Inflammatory macrophage treated with lipopolysaccharide for 1 hour (primary cell): ENCODE results near the gene IFNLR1.

Experiments
- DNase-seq, 2 donors: peaks; one replicate each; pipeline ENCODE4 v3.0.0-alpha.2; 2020 to 2022

Gene IFNLR1

GRCh38 chr1:24119859-24120756 lies 67.0 kb downstream of the IFNLR1 start:
- DNase-seq, result no peak

GRCh38 chr1:24119489-24119858 lies 67.6 kb downstream of the IFNLR1 start:
- no peak for DNase-seq

- DNase-seq, result no peak
Measured at GRCh38 chr1:24118410-24119242, 68.5 kb downstream of the IFNLR1 start.

GRCh38 chr1:24117722-24118409 lies 69.2 kb downstream of the IFNLR1 start:
- DNase-seq, result no peak

- no peak for DNase-seq
Measured at GRCh38 chr1:24117132-24117531, 70.0 kb downstream of the IFNLR1 start.

- DNase-seq, result no peak
Measured at GRCh38 chr1:24114753-24115152, 72.3 kb downstream of the IFNLR1 start.

GRCh38 chr1:24113641-24114033 lies 73.5 kb downstream of the IFNLR1 start:
- no peak for DNase-seq

- DNase-seq, result peak; percentile 39 to 60
Measured at GRCh38 chr1:24111996-24112779, 74.9 kb downstream of the IFNLR1 start, which contains the start of gene MYOM3. Gene MYOM3, minus strand, starts transcription at chr1:24112135. Its CDS starts 3,499 bp downstream, at chr1:24108636.

- no peak for DNase-seq
Measured at GRCh38 chr1:24111262-24111995, 75.7 kb downstream of the IFNLR1 start.

- no peak for DNase-seq
Measured at GRCh38 chr1:24110642-24111261, 76.3 kb downstream of the IFNLR1 start.

- DNase-seq, result no peak
Measured at GRCh38 chr1:24109686-24110475, 77.2 kb downstream of the IFNLR1 start.

GRCh38 chr1:24109166-24109483 lies 78.0 kb downstream of the IFNLR1 start:
- no peak for DNase-seq

GRCh38 chr1:24108334-24109165 lies 78.5 kb downstream of the IFNLR1 start:
- DNase-seq, result no peak

GRCh38 chr1:24107462-24108138 lies 79.5 kb downstream of the IFNLR1 start:
- no peak for DNase-seq

- DNase-seq, result no peak
Measured at GRCh38 chr1:24105368-24106160, 81.5 kb downstream of the IFNLR1 start.

- no peak for DNase-seq
Measured at GRCh38 chr1:24104854-24105253, 82.2 kb downstream of the IFNLR1 start.
